SK-N-SH treated with all-trans-retinoic acid at 6 μM for 48 hours (cell line): ENCODE measurements around the gene OAS2.

ENCODE experiments used
- BACH2 ChIP-seq: fragments of 250-450 bp; sonication (Bioruptor Pico); IDR thresholded peaks from 2 replicates; pipeline ENCODE4 v1.9.0; 2021; ENCODE audit warnings: mild to moderate bottlenecking, borderline replicate concordance
- ESRRG ChIP-seq: fragments of 250-450 bp; sonication (Bioruptor Pico); IDR thresholded peaks from 2 replicates; pipeline ENCODE4 v1.6.1; 2021; ENCODE audit warnings: mild to moderate bottlenecking
- GLIS3 ChIP-seq: fragments of 250-450 bp; sonication (Bioruptor Pico); IDR thresholded peaks from 2 replicates; pipeline ENCODE4 v1.5.0; 2020; ENCODE audit warnings: mild to moderate bottlenecking, moderate library complexity
- OSR1 ChIP-seq: fragments of 250-450 bp; sonication (Bioruptor Pico); IDR thresholded peaks from 2 replicates; pipeline ENCODE4 v1.8.0; 2022; ENCODE audit warnings: moderate library complexity, mild to moderate bottlenecking, inconsistent platforms
- PATZ1 ChIP-seq: fragments of 250-450 bp; sonication (Bioruptor Pico); IDR thresholded peaks from 2 replicates; pipeline ENCODE4 v1.8.0; 2020; ENCODE audit warnings: mild to moderate bottlenecking, moderate library complexity, borderline replicate concordance
- RARB ChIP-seq: fragments of 250-450 bp; sonication (Bioruptor Pico); IDR thresholded peaks from 2 replicates; pipeline ENCODE4 v1.8.0; 2021; ENCODE audit warnings: mild to moderate bottlenecking, moderate library complexity
- SNAI2 ChIP-seq: fragments of 250-450 bp; sonication (Bioruptor Pico); IDR thresholded peaks from 2 replicates; pipeline ENCODE4 v1.5.0; 2020; ENCODE audit warnings: mild to moderate bottlenecking, moderate library complexity
- TCF4 ChIP-seq: fragments of 250-450 bp; sonication (Bioruptor Pico); IDR thresholded peaks from 2 replicates; pipeline ENCODE4 v1.8.0; 2021; ENCODE audit warnings: mild to moderate bottlenecking, moderate library complexity, borderline replicate concordance
- ZNF565 ChIP-seq: fragments of 450-650 bp; formaldehyde crosslinking; conservative IDR thresholded peaks from 2 replicates; pipeline ENCODE4 v1.5.0; 2020; ENCODE audit warnings: low read depth, mild to moderate bottlenecking, moderate library complexity
- ZNF70 ChIP-seq: fragments of 450-650 bp; formaldehyde crosslinking; IDR thresholded peaks from 2 replicates; pipeline ENCODE4 v1.5.0; 2020; ENCODE audit warnings: mild to moderate bottlenecking, moderate library complexity
- TF ChIP-seq, protein P1 (sequence below): fragments of 250-450 bp; sonication (Bioruptor Pico); IDR thresholded peaks from 2 replicates; pipeline ENCODE4 v1.5.1; 2020; ENCODE audit warnings: low read depth, mild to moderate bottlenecking, moderate library complexity

GRCh38 chr12:112965643-112966042 lies 12.7 kb upstream of the OAS2 start:
- TF ChIP-seq ZNF565 (no peak), GLIS3 (CRISPR knock-in tag) (no peak), RARB (CRISPR knock-in tag) (no peak), BACH2 (no peak), SNAI2 (CRISPR knock-in tag) (no peak), OSR1 (no peak), TCF4 (CRISPR knock-in tag) (no peak), PATZ1 (CRISPR knock-in tag) (no peak), ESRRG (CRISPR knock-in tag) (no peak), ZNF70 (CRISPR knock-in tag) (no peak)
- TF ChIP-seq, protein P1, sequence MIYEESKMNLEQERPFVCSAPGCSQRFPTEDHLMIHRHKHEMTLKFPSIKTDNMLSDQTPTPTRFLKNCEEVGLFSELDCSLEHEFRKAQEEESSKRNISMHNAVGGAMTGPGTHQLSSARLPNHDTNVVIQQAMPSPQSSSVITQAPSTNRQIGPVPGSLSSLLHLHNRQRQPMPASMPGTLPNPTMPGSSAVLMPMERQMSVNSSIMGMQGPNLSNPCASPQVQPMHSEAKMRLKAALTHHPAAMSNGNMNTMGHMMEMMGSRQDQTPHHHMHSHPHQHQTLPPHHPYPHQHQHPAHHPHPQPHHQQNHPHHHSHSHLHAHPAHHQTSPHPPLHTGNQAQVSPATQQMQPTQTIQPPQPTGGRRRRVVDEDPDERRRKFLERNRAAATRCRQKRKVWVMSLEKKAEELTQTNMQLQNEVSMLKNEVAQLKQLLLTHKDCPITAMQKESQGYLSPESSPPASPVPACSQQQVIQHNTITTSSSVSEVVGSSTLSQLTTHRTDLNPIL (CRISPR knock-in tag), result no peak
